ENCODE measurements around the gene SIX5. TPM values are rescaled to one million over a fixed set of nuclear protein-coding genes. Genes with fewer than 3 reads are reported as not detected.

The SIX5 gene
- total RNA-seq, 1 experiment from 2014 or later: 23.6 TPM

- Histone ChIP-seq H3K27me3 (replicated peaks; ENCODE audit: insufficient read depth, low read depth, low read length, poor library complexity) (no peaks in the 10 kb centered on the region), H3K4me1 (ENCODE audit: insufficient read depth, low read length, poor library complexity, severe bottlenecking) (peaks cover 13% of the 10 kb centered on the region), H3K36me3 (ENCODE audit: insufficient read depth, low read length, poor library complexity, severe bottlenecking) (peaks cover under 1% of the 10 kb centered on the region), H3K9me3 (ENCODE audit: low read depth, low read length, poor library complexity, severe bottlenecking) (no peaks in the 10 kb centered on the region), H3K4me3 (ENCODE audit: low read depth, low read length, poor library complexity, severe bottlenecking) (peak overlapping the region; percentile 53), H3K27ac (ENCODE audit: low read depth, low read length, poor library complexity, severe bottlenecking) (peak overlapping the region; percentile 86)
- intact Hi-C loops (cut with micrococcal nuclease; ENCODE audit: unreplicated experiment): loop anchor here (10.0 kb wide), 1 partner anchor 77 kb away; the partner anchor contains the start of genes QPCTL and SNRPD2
- TF ChIP-seq CTCF (conservative IDR thresholded peaks at IDR 0.05; ENCODE audit: low read depth, low read length) (no peak), EZH2 (IDR thresholded peaks at IDR 0.05; ENCODE audit: borderline replicate concordance, low read depth, low read length, poor library complexity, severe bottlenecking) (no peak)
- no TSS peak for BruUV-seq (replicated peaks)
- CTCF ChIA-PET: no interaction called here
- POLR2A ChIA-PET (ENCODE audit: low non-redundant PET): no interaction called here
- DNase-seq (ENCODE audit: low spot score): no peak
These were observed 2.4 kb upstream of the SIX5 start for GRCh38 chr19:45771311-45771933.

- H3K36me3 ChIP-seq (ENCODE audit: insufficient read depth, low read length, poor library complexity, severe bottlenecking): no peaks in the 10 kb centered on the region
- no TSS peak for BruUV-seq (replicated peaks)
- peak overlapping the region; percentile 53 for H3K4me3 ChIP-seq (ENCODE audit: low read depth, low read length, poor library complexity, severe bottlenecking)
- peaks cover 13% of the 10 kb centered on the region for H3K4me1 ChIP-seq (ENCODE audit: insufficient read depth, low read length, poor library complexity, severe bottlenecking)
- intact Hi-C loops (cut with micrococcal nuclease; ENCODE audit: unreplicated experiment): loop anchor here (10.0 kb wide), 1 partner anchor 76 kb away; the partner anchor contains the start of genes QPCTL and SNRPD2
- TF ChIP-seq CTCF (conservative IDR thresholded peaks at IDR 0.05; ENCODE audit: low read depth, low read length) (peak; percentile 96), EZH2 (IDR thresholded peaks at IDR 0.05; ENCODE audit: borderline replicate concordance, low read depth, low read length, poor library complexity, severe bottlenecking) (no peak)
- POLR2A ChIA-PET (ENCODE audit: low non-redundant PET): interaction anchor here (0.6 kb wide), 1 partner anchor 50 kb away, joined by 7 read pairs; no protein-coding TSS in a partner anchor
- CTCF ChIA-PET: interaction anchor here (0.6 to 3.0 kb wide), 13 partner anchors 9 to 768 kb away, joined by 3 to 17 read pairs (median 4); no protein-coding TSS in a partner anchor
- peak; percentile 99 for DNase-seq (ENCODE audit: low spot score)
- H3K9me3 ChIP-seq (ENCODE audit: low read depth, low read length, poor library complexity, severe bottlenecking): no peaks in the 10 kb centered on the region
- no peaks in the 10 kb centered on the region for H3K27me3 ChIP-seq (replicated peaks; ENCODE audit: insufficient read depth, low read depth, low read length, poor library complexity)
- H3K27ac ChIP-seq (ENCODE audit: low read depth, low read length, poor library complexity, severe bottlenecking): peak overlapping the region; percentile 86
These were observed 1.4 kb upstream of the SIX5 start for GRCh38 chr19:45770192-45771101.

GRCh38 chr19:45769821-45770191 is 754 bp upstream of the SIX5 start:
- TF ChIP-seq CTCF (conservative IDR thresholded peaks at IDR 0.05; ENCODE audit: low read depth, low read length) (no peak), EZH2 (IDR thresholded peaks at IDR 0.05; ENCODE audit: borderline replicate concordance, low read depth, low read length, poor library complexity, severe bottlenecking) (no peak)
- CTCF ChIA-PET: interaction anchor here (0.6 to 3.0 kb wide), 7 partner anchors 9 to 128 kb away, joined by 3 to 17 read pairs (median 5); no protein-coding TSS in a partner anchor
- Histone ChIP-seq H3K36me3 (ENCODE audit: insufficient read depth, low read length, poor library complexity, severe bottlenecking) (no peaks in the 10 kb centered on the region), H3K9me3 (ENCODE audit: low read depth, low read length, poor library complexity, severe bottlenecking) (no peaks in the 10 kb centered on the region), H3K4me1 (ENCODE audit: insufficient read depth, low read length, poor library complexity, severe bottlenecking) (peaks cover 14% of the 10 kb centered on the region), H3K27ac (ENCODE audit: low read depth, low read length, poor library complexity, severe bottlenecking) (peak overlapping the region; percentile 86), H3K4me3 (ENCODE audit: low read depth, low read length, poor library complexity, severe bottlenecking) (peak overlapping the region; percentile 53), H3K27me3 (replicated peaks; ENCODE audit: insufficient read depth, low read depth, low read length, poor library complexity) (no peaks in the 10 kb centered on the region)
- BruUV-seq (replicated peaks): no TSS peak
- POLR2A ChIA-PET (ENCODE audit: low non-redundant PET): interaction anchor here (0.5 to 0.9 kb wide), 4 partner anchors 9 to 1579 kb away, joined by 3 to 12 read pairs (median 8); partner anchors contain the start of genes DHX34, FBXO46 and QPCTL
- DNase-seq (ENCODE audit: low spot score): peak; percentile 68
- intact Hi-C loops (cut with micrococcal nuclease; ENCODE audit: unreplicated experiment): loop anchor here (10.0 kb wide), 1 partner anchor 75 kb away; the partner anchor contains the start of genes QPCTL and SNRPD2

Measured in A673 (cell line).